ENCODE results near the gene GYG2.

GRCh38 chrX:2875798-2876399, 47.2 kb downstream of the GYG2 start:
- TF ChIP-seq, protein P1, sequence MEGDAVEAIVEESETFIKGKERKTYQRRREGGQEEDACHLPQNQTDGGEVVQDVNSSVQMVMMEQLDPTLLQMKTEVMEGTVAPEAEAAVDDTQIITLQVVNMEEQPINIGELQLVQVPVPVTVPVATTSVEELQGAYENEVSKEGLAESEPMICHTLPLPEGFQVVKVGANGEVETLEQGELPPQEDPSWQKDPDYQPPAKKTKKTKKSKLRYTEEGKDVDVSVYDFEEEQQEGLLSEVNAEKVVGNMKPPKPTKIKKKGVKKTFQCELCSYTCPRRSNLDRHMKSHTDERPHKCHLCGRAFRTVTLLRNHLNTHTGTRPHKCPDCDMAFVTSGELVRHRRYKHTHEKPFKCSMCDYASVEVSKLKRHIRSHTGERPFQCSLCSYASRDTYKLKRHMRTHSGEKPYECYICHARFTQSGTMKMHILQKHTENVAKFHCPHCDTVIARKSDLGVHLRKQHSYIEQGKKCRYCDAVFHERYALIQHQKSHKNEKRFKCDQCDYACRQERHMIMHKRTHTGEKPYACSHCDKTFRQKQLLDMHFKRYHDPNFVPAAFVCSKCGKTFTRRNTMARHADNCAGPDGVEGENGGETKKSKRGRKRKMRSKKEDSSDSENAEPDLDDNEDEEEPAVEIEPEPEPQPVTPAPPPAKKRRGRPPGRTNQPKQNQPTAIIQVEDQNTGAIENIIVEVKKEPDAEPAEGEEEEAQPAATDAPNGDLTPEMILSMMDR (conservative IDR thresholded peaks at IDR 0.05): peak; percentile 78
- no peak for TF ChIP-seq EZH2 (IDR thresholded peaks at IDR 0.05; ENCODE audit: low read depth)

All from PC-9 (cell line).